HEK293T (cell line): Measurements from ENCODE around the gene ALOX12.

Experiments
- BHLHE40 ChIP-seq: fragments of 450-650 bp; IDR thresholded peaks from 2 replicates; pipeline ENCODE4 v1.6.1; 2016; ENCODE audit warnings: mild to moderate bottlenecking, moderate library complexity, borderline replicate concordance
- CTBP1 ChIP-seq: fragments of 450-650 bp; IDR thresholded peaks from 2 replicates; pipeline ENCODE4 v1.6.1; 2016; ENCODE audit warnings: borderline replicate concordance
- ELF4 ChIP-seq: fragments of 450-650 bp; IDR thresholded peaks from 2 replicates; pipeline ENCODE4 v1.6.1; 2017; ENCODE audit warnings: antibody characterized with exemption
- FOXA1 ChIP-seq: fragments of 450-650 bp; IDR thresholded peaks from 2 replicates; pipeline ENCODE4 v1.6.1; 2016; ENCODE audit warnings: mild to moderate bottlenecking
- FOXK2 ChIP-seq: fragments of 450-650 bp; IDR thresholded peaks from 2 replicates; pipeline ENCODE4 v1.6.1; 2016; ENCODE audit warnings: mild to moderate bottlenecking
- FOXM1 ChIP-seq: fragments of 450-650 bp; IDR thresholded peaks from 2 replicates; pipeline ENCODE4 v1.6.1; 2017; ENCODE audit warnings: mild to moderate bottlenecking, borderline replicate concordance
- HDGF ChIP-seq: fragments of 450-650 bp; IDR thresholded peaks from 2 replicates; pipeline ENCODE4 v1.6.1; 2017; ENCODE audit warnings: antibody characterized with exemption, borderline replicate concordance
- LEF1 ChIP-seq: fragments of 450-650 bp; IDR thresholded peaks from 2 replicates; pipeline ENCODE4 v1.6.1; 2017; ENCODE audit warnings: mild to moderate bottlenecking, borderline replicate concordance
- NFRKB ChIP-seq: fragments of 450-650 bp; IDR thresholded peaks from 2 replicates; pipeline ENCODE4 v1.6.1; 2016; ENCODE audit warnings: mild to moderate bottlenecking, moderate library complexity
- SP1 ChIP-seq: fragments of 450-650 bp; IDR thresholded peaks from 2 replicates; pipeline ENCODE4 v1.6.1; 2017
- SUZ12 ChIP-seq: fragments of 450-650 bp; IDR thresholded peaks from 2 replicates; pipeline ENCODE4 v1.6.1; 2016; ENCODE audit warnings: mild to moderate bottlenecking
- TARDBP ChIP-seq: fragments of 450-650 bp; IDR thresholded peaks from 2 replicates; pipeline ENCODE4 v1.6.1; 2016
- ZNF384 ChIP-seq: fragments of 450-650 bp; IDR thresholded peaks from 2 replicates; pipeline ENCODE4 v1.6.1; 2016
- TF ChIP-seq, protein P1 (sequence below): fragments of 450-650 bp; IDR thresholded peaks from 2 replicates; pipeline ENCODE4 v1.6.1; 2016

GRCh38 chr17:7058831-7059447, 63.1 kb downstream of the ALOX12 start:
- TF ChIP-seq HDGF, result no peak
- TF ChIP-seq FOXM1, result no peak
- TF ChIP-seq FOXA1, result no peak
- TF ChIP-seq SUZ12, result no peak
- no peak for TF ChIP-seq LEF1
- TF ChIP-seq NFRKB, result no peak
- TF ChIP-seq TARDBP, result no peak
- TF ChIP-seq, protein P1, sequence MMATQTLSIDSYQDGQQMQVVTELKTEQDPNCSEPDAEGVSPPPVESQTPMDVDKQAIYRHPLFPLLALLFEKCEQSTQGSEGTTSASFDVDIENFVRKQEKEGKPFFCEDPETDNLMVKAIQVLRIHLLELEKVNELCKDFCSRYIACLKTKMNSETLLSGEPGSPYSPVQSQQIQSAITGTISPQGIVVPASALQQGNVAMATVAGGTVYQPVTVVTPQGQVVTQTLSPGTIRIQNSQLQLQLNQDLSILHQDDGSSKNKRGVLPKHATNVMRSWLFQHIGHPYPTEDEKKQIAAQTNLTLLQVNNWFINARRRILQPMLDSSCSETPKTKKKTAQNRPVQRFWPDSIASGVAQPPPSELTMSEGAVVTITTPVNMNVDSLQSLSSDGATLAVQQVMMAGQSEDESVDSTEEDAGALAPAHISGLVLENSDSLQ, result no peak
- no peak for TF ChIP-seq BHLHE40
- no peak for TF ChIP-seq ELF4
- TF ChIP-seq SP1, result no peak
- no peak for TF ChIP-seq ZNF384
- no peak for TF ChIP-seq FOXK2
- no peak for TF ChIP-seq CTBP1
